ENCODE measurements around the gene DACT2.
"Not testable (repeated sequence)": the region's sequence is repeated elsewhere in the genome, so short reads cannot be mapped to it uniquely, and the experiment has no call there.

Gene DACT2

DNA sequence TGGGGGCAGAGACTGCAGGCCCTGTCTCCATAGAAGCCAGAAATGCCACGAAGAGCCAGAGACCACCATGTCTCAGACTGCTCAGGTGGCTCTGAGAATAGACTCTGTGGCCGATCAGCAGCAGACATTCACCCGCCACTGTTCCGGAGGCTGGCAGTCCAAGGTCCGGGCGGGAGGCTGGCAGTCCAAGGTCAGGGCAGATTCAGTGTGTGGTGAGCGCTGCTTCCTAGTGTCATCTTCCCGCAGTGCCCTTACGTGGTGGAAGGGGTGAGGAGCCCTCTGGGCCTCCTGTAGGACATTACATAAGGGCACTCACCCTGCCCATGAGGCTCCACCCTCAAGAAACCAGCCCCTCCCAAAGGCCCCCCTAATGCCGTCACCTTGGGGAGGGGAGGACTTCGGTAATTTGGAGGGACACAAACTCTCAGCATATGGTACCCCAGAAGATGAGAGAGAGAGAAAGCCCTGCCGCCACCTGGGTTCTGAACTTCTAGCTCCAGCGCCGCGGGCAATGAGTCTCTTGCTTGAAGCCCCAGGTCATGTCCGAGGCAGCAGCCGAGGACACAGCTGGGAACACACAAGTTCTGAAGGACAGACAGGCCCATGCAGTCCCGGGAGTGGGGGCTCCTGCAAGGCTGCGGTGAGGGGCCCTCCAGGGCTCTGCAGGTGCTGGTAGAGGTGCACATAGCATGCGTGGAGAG is 36.4 kb downstream of the DACT2 start:
- Histone ChIP-seq H2AFZ (ENCODE audit: low read depth, low read length) (no peak overlapping the region), H3K4me2 (ENCODE audit: insufficient read depth, low read length) (no peak overlapping the region), H3K4me3 (ENCODE audit: low read depth in 1 of 2, low read length in 2 of 2) (no peak overlapping the region), H3K79me2 (ENCODE audit: insufficient read depth, low read length) (no peaks in the 10 kb centered on the region), H3K27ac (ENCODE audit: low read length) (no peak overlapping the region), H4K20me1 (ENCODE audit: insufficient read depth, low read length) (no peaks in the 10 kb centered on the region), H3K27me3 (ENCODE audit: insufficient read depth, low read length, poor library complexity) (no peaks in the 10 kb centered on the region), H3K36me3 (ENCODE audit: insufficient read depth, low read length) (no peaks in the 10 kb centered on the region), H3K9ac (ENCODE audit: low read depth, low read length) (no peak overlapping the region), H3K9me3 (ENCODE audit: insufficient read depth, low read length, severe bottlenecking) (peaks cover 7% of the 10 kb centered on the region), H3K4me1 (ENCODE audit: insufficient read depth, low read length) (no peaks in the 10 kb centered on the region)
- TF ChIP-seq, protein P1, sequence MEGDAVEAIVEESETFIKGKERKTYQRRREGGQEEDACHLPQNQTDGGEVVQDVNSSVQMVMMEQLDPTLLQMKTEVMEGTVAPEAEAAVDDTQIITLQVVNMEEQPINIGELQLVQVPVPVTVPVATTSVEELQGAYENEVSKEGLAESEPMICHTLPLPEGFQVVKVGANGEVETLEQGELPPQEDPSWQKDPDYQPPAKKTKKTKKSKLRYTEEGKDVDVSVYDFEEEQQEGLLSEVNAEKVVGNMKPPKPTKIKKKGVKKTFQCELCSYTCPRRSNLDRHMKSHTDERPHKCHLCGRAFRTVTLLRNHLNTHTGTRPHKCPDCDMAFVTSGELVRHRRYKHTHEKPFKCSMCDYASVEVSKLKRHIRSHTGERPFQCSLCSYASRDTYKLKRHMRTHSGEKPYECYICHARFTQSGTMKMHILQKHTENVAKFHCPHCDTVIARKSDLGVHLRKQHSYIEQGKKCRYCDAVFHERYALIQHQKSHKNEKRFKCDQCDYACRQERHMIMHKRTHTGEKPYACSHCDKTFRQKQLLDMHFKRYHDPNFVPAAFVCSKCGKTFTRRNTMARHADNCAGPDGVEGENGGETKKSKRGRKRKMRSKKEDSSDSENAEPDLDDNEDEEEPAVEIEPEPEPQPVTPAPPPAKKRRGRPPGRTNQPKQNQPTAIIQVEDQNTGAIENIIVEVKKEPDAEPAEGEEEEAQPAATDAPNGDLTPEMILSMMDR (IDR thresholded peaks at IDR 0.05; ENCODE audit: borderline replicate concordance, extremely low read depth, low read length, poor library complexity, severe bottlenecking) = no peak
- no peak for TF ChIP-seq EZH2 (IDR thresholded peaks at IDR 0.05; ENCODE audit: borderline replicate concordance, low read depth, low read length, severe bottlenecking)
- ATAC-seq (ENCODE audit: insufficient read depth, low read depth) (no peak), DNase-seq (no peak)

DNA sequence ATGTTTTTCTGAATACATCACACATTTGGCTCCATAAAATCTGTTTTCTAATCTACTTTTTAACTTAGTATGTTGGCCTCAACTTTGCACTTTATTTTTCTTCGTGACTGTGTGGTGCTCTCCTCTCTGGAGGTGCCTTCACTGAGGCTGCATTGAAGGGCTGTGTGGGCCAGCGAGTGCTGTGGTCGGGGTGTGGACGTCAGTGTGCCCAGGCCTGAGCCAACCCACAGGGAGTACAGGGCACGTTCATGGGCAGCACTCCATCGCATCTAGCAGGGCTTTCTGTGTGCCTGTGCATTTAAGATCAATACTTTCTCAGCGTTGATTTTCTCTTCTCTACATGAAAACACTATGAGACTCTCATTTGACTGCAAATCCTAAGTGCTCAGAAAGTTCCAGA is 37.8 kb downstream of the DACT2 start:
- Histone ChIP-seq H4K20me1 (ENCODE audit: insufficient read depth, low read length) (no peaks in the 10 kb centered on the region), H3K4me2 (ENCODE audit: insufficient read depth, low read length) (no peak overlapping the region), H3K4me1 (ENCODE audit: insufficient read depth, low read length) (no peaks in the 10 kb centered on the region), H3K79me2 (ENCODE audit: insufficient read depth, low read length) (no peaks in the 10 kb centered on the region), H3K9ac (ENCODE audit: low read depth, low read length) (no peak overlapping the region), H3K4me3 (ENCODE audit: low read depth in 1 of 2, low read length in 2 of 2) (no peak overlapping the region), H3K27me3 (ENCODE audit: insufficient read depth, low read length, poor library complexity) (no peaks in the 10 kb centered on the region), H3K9me3 (ENCODE audit: insufficient read depth, low read length, severe bottlenecking) (peaks cover 7% of the 10 kb centered on the region), H3K27ac (ENCODE audit: low read length) (no peak overlapping the region), H2AFZ (ENCODE audit: low read depth, low read length) (no peak overlapping the region), H3K36me3 (ENCODE audit: insufficient read depth, low read length) (no peaks in the 10 kb centered on the region)
- ATAC-seq (ENCODE audit: insufficient read depth, low read depth) (no peak), DNase-seq (no peak)
- TF ChIP-seq, protein P1 (IDR thresholded peaks at IDR 0.05; ENCODE audit: borderline replicate concordance, extremely low read depth, low read length, poor library complexity, severe bottlenecking) = no peak
- TF ChIP-seq EZH2 (IDR thresholded peaks at IDR 0.05; ENCODE audit: borderline replicate concordance, low read depth, low read length, severe bottlenecking) = no peak

DNA sequence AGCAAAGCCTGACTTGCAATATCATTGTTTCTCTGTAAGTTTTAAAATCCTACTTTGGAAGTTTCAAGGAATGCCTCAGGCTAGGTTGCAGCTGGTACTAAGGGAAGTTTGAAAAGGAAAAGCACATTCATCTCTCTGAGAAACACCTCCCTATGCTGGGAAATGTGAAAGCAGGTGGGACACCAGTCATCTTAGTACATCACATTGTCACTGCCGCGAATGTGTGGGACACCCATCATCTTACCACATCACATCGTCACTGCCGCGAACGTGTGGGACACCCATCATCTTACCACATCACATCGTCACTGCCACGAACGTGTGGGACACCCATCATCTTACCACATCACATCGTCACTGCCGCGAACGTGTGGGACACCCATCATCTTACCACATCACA is 38.3 kb downstream of the DACT2 start:
- DNase-seq; ATAC-seq (ENCODE audit: insufficient read depth, low read depth); H3K79me2 ChIP-seq (ENCODE audit: insufficient read depth, low read length); H3K27me3 ChIP-seq (ENCODE audit: insufficient read depth, low read length, poor library complexity); H4K20me1 ChIP-seq (ENCODE audit: insufficient read depth, low read length); H3K9me3 ChIP-seq (ENCODE audit: insufficient read depth, low read length, severe bottlenecking); H3K4me1 ChIP-seq (ENCODE audit: insufficient read depth, low read length); H2AFZ ChIP-seq (ENCODE audit: low read depth, low read length); H3K9ac ChIP-seq (ENCODE audit: low read depth, low read length); H3K4me3 ChIP-seq (ENCODE audit: low read depth in 1 of 2, low read length in 2 of 2); H3K36me3 ChIP-seq (ENCODE audit: insufficient read depth, low read length); H3K4me2 ChIP-seq (ENCODE audit: insufficient read depth, low read length); H3K27ac ChIP-seq (ENCODE audit: low read length): not testable (repeated sequence)

DNA sequence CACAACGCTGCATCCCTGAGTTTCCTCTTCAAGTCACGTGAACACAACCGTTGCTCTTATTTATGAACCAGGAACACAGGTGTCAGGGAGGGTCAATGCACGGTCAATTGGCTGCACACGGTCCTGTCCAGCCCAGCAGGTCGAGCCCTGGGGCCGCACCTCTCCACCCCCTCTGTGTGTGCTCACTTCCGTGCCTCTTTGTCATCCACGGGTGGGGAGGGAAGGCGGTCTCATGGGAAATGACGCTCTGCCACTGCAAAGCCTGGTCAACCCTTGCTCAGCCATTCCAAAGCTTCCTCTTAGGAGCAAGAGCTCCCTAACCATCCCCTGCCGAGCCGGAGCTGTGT is 38.7 kb downstream of the DACT2 start:
- ATAC-seq (ENCODE audit: insufficient read depth, low read depth) (no peak), DNase-seq (no peak)
- Histone ChIP-seq H3K27ac (ENCODE audit: low read length) (no peak overlapping the region), H3K9ac (ENCODE audit: low read depth, low read length) (no peak overlapping the region), H3K4me2 (ENCODE audit: insufficient read depth, low read length) (no peak overlapping the region), H3K4me1 (ENCODE audit: insufficient read depth, low read length) (no peaks in the 10 kb centered on the region), H4K20me1 (ENCODE audit: insufficient read depth, low read length) (no peaks in the 10 kb centered on the region), H3K36me3 (ENCODE audit: insufficient read depth, low read length) (no peaks in the 10 kb centered on the region), H3K9me3 (ENCODE audit: insufficient read depth, low read length, severe bottlenecking) (peaks cover 7% of the 10 kb centered on the region), H3K4me3 (ENCODE audit: low read depth in 1 of 2, low read length in 2 of 2) (no peak overlapping the region), H3K79me2 (ENCODE audit: insufficient read depth, low read length) (no peaks in the 10 kb centered on the region), H3K27me3 (ENCODE audit: insufficient read depth, low read length, poor library complexity) (no peaks in the 10 kb centered on the region), H2AFZ (ENCODE audit: low read depth, low read length) (no peak overlapping the region)
- TF ChIP-seq, protein P1 (IDR thresholded peaks at IDR 0.05; ENCODE audit: borderline replicate concordance, extremely low read depth, low read length, poor library complexity, severe bottlenecking) = no peak
- TF ChIP-seq EZH2 (IDR thresholded peaks at IDR 0.05; ENCODE audit: borderline replicate concordance, low read depth, low read length, severe bottlenecking) = no peak
